WTC11 (cell line): ENCODE data around the gene RTN4RL1. TPM values are rescaled to one million over a fixed set of nuclear protein-coding genes. Genes with fewer than 3 reads are reported as not detected.

ENCODE experiments used
- ATAC-seq: fragments of 200-7000 bp; cut with Tn5 transposase; 2 replicates; pipeline ENCODE4 v1.10.0; 2021; ENCODE audit warnings: mild to moderate bottlenecking, moderate library complexity
- CTCF ChIA-PET: fragments of 300-600 bp; sonication (Branson Sonifier 250); formaldehyde crosslinking; loops from one replicate; lab custom pipeline; 2021; ENCODE audit warnings: antibody characterized with exemption; lab: Charles Lee
- POLR2A ChIA-PET: fragments of 350-600 bp; sonication (Branson Sonifier 250); formaldehyde crosslinking; loops from one replicate; lab custom pipeline; 2021; ENCODE audit warnings: antibody characterized with exemption; lab: Charles Lee
- DNase-seq: peaks from one replicate; pipeline ENCODE4 v3.0.0; 2021; ENCODE audit warnings: low spot score
- H3K27ac Mint-ChIP-seq: 2 replicates; pipeline ENCODE4 v1.8.0; 2021; ENCODE audit warnings: mixed read lengths
- H3K27me3 Mint-ChIP-seq: 2 replicates; pipeline ENCODE4 v1.8.0; 2021; ENCODE audit warnings: low read depth, mild to moderate bottlenecking, moderate library complexity, mixed read lengths
- H3K36me3 Mint-ChIP-seq: 2 replicates; pipeline ENCODE4 v1.8.0; 2021; ENCODE audit warnings: mixed read lengths
- H3K4me1 Mint-ChIP-seq: 2 replicates; pipeline ENCODE4 v1.8.0; 2022; ENCODE audit warnings: mixed read lengths
- H3K4me3 Mint-ChIP-seq: 2 replicates; pipeline ENCODE4 v1.8.0; 2021; ENCODE audit warnings: mild to moderate bottlenecking, moderate library complexity, mixed read lengths
- H3K9me3 Mint-ChIP-seq: 2 replicates; pipeline ENCODE4 v1.8.0; 2021; ENCODE audit warnings: mixed read lengths
- IRF2 ChIP-seq: sonication (generic); formaldehyde crosslinking; IDR thresholded peaks from 2 replicates; pipeline ENCODE4 v1.8.0; 2022; ENCODE audit warnings: low read depth, missing genetic modification reagents, borderline replicate concordance
- MXD4 ChIP-seq: fragments of 250-450 bp; sonication (Bioruptor Pico); IDR thresholded peaks from 2 replicates; pipeline ENCODE4 v1.8.0; 2021; ENCODE audit warnings: mild to moderate bottlenecking, moderate library complexity, borderline replicate concordance
- TEAD4 ChIP-seq: sonication (generic); formaldehyde crosslinking; IDR thresholded peaks from 2 replicates; pipeline ENCODE4 v1.8.0; 2022; ENCODE audit warnings: mild to moderate bottlenecking, missing genetic modification reagents
- ZNF232 ChIP-seq: sonication (generic); formaldehyde crosslinking; IDR thresholded peaks from 2 replicates; pipeline ENCODE4 v1.8.0; 2022; ENCODE audit warnings: mild to moderate bottlenecking, missing genetic modification reagents
- total RNA-seq: library from RNA; stranded (reverse); gene quantifications from 3 replicates; pipeline ENCODE4 v1.2.3, GENCODE V29; 2021
- TF ChIP-seq, protein P1 (sequence below): fragments of 250-450 bp; sonication (Bioruptor Pico); IDR thresholded peaks from 2 replicates; pipeline ENCODE4 v1.8.0; 2021; ENCODE audit warnings: mild to moderate bottlenecking
- TF ChIP-seq, protein P2 (sequence below): fragments of 250-450 bp; sonication (Bioruptor Pico); IDR thresholded peaks from 2 replicates; pipeline ENCODE4 v1.9.0; 2021; ENCODE audit warnings: mild to moderate bottlenecking
- TF ChIP-seq, protein P3 (sequence below): sonication (generic); formaldehyde crosslinking; IDR thresholded peaks from 2 replicates; pipeline ENCODE4 v1.8.1; 2022; ENCODE audit warnings: low read depth, mild to moderate bottlenecking, moderate library complexity, missing genetic modification reagents, borderline replicate concordance
- TF ChIP-seq, protein P4 (sequence below): fragments of 250-450 bp; sonication (Bioruptor Pico); IDR thresholded peaks from 2 replicates; pipeline ENCODE4 v1.9.0; 2021; ENCODE audit warnings: mild to moderate bottlenecking
- TF ChIP-seq, protein P5 (sequence below): sonication (generic); formaldehyde crosslinking; IDR thresholded peaks from 2 replicates; pipeline ENCODE4 v1.8.1; 2022; ENCODE audit warnings: mild to moderate bottlenecking, moderate library complexity, missing genetic modification reagents
- TF ChIP-seq, protein P6 (sequence below): sonication (generic); formaldehyde crosslinking; IDR thresholded peaks from 2 replicates; pipeline ENCODE4 v1.8.0; 2022; ENCODE audit warnings: missing genetic modification reagents
- TF ChIP-seq, protein P7 (sequence below): sonication (generic); formaldehyde crosslinking; IDR thresholded peaks from 2 replicates; pipeline ENCODE4 v1.8.1; 2023; ENCODE audit warnings: mild to moderate bottlenecking, missing genetic modification reagents
- TF ChIP-seq, protein P8 (sequence below): sonication (generic); formaldehyde crosslinking; IDR thresholded peaks from 2 replicates; pipeline ENCODE4 v1.8.1; 2023; ENCODE audit warnings: mild to moderate bottlenecking, missing genetic modification reagents, borderline replicate concordance
- TF ChIP-seq, protein P9 (sequence below): fragments of 250-450 bp; sonication (Bioruptor Pico); IDR thresholded peaks from 2 replicates; pipeline ENCODE4 v2.1.2; 2022; ENCODE audit warnings: mild to moderate bottlenecking, moderate library complexity
- TF ChIP-seq, protein P10 (sequence below): sonication (generic); formaldehyde crosslinking; IDR thresholded peaks from 2 replicates; pipeline ENCODE4 v1.8.0; 2023; ENCODE audit warnings: mild to moderate bottlenecking, missing genetic modification reagents

Gene RTN4RL1
- total RNA-seq, 1 experiment from 2014 or later, result 0.72 TPM

DNA sequence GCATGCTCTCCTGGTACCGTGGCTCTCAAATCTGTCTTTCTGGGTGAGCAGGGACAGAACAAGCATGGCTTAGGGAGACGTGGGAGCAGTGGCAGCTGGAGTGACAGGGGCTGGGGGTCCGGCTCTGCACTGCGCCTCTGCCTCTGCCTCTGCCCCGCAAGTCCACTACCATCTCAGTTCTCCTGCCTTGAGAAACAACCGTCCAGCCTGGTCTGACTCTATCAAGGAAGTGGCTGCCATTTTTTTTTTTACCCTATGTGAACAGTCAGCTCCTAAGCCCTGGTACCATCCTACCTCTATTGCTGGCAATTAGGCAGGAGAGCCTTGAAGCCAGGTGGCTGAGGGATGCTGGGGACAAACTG, 45.9 kb upstream of the RTN4RL1 start:
- ChIA-PET POLR2A (no interaction called here), CTCF (interaction anchor here (0.7 to 11.0 kb wide), 8 partner anchors 10 to 174 kb away, joined by 3 to 96 read pairs (median 4); partner anchors contain the start of gene HIC1)
- H3K27ac Mint-ChIP-seq, result peak overlapping the region; percentile 34
- ATAC-seq (no peak), DNase-seq (no peak)
- H3K9me3 Mint-ChIP-seq, result no peaks in the 10 kb centered on the region
- no peaks in the 10 kb centered on the region; the same call in 1 of the 2 replicates for H3K36me3 Mint-ChIP-seq
- H3K27me3 Mint-ChIP-seq, result no peaks in the 10 kb centered on the region
- no peak overlapping the region for H3K4me3 Mint-ChIP-seq
- peaks cover 17% of the 10 kb centered on the region for H3K4me1 Mint-ChIP-seq
- no peak for TF ChIP-seq TEAD4 (CRISPR knock-in tag)
- TF ChIP-seq, protein P1, sequence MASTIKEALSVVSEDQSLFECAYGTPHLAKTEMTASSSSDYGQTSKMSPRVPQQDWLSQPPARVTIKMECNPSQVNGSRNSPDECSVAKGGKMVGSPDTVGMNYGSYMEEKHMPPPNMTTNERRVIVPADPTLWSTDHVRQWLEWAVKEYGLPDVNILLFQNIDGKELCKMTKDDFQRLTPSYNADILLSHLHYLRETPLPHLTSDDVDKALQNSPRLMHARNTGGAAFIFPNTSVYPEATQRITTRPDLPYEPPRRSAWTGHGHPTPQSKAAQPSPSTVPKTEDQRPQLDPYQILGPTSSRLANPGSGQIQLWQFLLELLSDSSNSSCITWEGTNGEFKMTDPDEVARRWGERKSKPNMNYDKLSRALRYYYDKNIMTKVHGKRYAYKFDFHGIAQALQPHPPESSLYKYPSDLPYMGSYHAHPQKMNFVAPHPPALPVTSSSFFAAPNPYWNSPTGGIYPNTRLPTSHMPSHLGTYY (CRISPR knock-in tag), result no peak
- TF ChIP-seq, protein P2, sequence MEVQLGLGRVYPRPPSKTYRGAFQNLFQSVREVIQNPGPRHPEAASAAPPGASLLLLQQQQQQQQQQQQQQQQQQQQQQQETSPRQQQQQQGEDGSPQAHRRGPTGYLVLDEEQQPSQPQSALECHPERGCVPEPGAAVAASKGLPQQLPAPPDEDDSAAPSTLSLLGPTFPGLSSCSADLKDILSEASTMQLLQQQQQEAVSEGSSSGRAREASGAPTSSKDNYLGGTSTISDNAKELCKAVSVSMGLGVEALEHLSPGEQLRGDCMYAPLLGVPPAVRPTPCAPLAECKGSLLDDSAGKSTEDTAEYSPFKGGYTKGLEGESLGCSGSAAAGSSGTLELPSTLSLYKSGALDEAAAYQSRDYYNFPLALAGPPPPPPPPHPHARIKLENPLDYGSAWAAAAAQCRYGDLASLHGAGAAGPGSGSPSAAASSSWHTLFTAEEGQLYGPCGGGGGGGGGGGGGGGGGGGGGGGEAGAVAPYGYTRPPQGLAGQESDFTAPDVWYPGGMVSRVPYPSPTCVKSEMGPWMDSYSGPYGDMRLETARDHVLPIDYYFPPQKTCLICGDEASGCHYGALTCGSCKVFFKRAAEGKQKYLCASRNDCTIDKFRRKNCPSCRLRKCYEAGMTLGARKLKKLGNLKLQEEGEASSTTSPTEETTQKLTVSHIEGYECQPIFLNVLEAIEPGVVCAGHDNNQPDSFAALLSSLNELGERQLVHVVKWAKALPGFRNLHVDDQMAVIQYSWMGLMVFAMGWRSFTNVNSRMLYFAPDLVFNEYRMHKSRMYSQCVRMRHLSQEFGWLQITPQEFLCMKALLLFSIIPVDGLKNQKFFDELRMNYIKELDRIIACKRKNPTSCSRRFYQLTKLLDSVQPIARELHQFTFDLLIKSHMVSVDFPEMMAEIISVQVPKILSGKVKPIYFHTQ (CRISPR knock-in tag), result no peak
- TF ChIP-seq, protein P3, sequence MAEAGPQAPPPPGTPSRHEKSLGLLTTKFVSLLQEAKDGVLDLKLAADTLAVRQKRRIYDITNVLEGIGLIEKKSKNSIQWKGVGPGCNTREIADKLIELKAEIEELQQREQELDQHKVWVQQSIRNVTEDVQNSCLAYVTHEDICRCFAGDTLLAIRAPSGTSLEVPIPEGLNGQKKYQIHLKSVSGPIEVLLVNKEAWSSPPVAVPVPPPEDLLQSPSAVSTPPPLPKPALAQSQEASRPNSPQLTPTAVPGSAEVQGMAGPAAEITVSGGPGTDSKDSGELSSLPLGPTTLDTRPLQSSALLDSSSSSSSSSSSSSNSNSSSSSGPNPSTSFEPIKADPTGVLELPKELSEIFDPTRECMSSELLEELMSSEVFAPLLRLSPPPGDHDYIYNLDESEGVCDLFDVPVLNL, result no peak
- TF ChIP-seq IRF2 (CRISPR knock-in tag), result no peak
- TF ChIP-seq, protein P4, sequence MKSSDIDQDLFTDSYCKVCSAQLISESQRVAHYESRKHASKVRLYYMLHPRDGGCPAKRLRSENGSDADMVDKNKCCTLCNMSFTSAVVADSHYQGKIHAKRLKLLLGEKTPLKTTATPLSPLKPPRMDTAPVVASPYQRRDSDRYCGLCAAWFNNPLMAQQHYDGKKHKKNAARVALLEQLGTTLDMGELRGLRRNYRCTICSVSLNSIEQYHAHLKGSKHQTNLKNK (CRISPR knock-in tag), result no peak
- TF ChIP-seq MXD4, result no peak
- TF ChIP-seq, protein P5, sequence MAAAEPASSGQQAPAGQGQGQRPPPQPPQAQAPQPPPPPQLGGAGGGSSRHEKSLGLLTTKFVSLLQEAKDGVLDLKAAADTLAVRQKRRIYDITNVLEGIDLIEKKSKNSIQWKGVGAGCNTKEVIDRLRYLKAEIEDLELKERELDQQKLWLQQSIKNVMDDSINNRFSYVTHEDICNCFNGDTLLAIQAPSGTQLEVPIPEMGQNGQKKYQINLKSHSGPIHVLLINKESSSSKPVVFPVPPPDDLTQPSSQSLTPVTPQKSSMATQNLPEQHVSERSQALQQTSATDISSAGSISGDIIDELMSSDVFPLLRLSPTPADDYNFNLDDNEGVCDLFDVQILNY (CRISPR knock-in tag), result no peak
- TF ChIP-seq, protein P6, sequence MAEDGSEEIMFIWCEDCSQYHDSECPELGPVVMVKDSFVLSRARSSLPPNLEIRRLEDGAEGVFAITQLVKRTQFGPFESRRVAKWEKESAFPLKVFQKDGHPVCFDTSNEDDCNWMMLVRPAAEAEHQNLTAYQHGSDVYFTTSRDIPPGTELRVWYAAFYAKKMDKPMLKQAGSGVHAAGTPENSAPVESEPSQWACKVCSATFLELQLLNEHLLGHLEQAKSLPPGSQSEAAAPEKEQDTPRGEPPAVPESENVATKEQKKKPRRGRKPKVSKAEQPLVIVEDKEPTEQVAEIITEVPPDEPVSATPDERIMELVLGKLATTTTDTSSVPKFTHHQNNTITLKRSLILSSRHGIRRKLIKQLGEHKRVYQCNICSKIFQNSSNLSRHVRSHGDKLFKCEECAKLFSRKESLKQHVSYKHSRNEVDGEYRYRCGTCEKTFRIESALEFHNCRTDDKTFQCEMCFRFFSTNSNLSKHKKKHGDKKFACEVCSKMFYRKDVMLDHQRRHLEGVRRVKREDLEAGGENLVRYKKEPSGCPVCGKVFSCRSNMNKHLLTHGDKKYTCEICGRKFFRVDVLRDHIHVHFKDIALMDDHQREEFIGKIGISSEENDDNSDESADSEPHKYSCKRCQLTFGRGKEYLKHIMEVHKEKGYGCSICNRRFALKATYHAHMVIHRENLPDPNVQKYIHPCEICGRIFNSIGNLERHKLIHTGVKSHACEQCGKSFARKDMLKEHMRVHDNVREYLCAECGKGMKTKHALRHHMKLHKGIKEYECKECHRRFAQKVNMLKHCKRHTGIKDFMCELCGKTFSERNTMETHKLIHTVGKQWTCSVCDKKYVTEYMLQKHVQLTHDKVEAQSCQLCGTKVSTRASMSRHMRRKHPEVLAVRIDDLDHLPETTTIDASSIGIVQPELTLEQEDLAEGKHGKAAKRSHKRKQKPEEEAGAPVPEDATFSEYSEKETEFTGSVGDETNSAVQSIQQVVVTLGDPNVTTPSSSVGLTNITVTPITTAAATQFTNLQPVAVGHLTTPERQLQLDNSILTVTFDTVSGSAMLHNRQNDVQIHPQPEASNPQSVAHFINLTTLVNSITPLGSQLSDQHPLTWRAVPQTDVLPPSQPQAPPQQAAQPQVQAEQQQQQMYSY (CRISPR knock-in tag), result no peak
- TF ChIP-seq, protein P7, sequence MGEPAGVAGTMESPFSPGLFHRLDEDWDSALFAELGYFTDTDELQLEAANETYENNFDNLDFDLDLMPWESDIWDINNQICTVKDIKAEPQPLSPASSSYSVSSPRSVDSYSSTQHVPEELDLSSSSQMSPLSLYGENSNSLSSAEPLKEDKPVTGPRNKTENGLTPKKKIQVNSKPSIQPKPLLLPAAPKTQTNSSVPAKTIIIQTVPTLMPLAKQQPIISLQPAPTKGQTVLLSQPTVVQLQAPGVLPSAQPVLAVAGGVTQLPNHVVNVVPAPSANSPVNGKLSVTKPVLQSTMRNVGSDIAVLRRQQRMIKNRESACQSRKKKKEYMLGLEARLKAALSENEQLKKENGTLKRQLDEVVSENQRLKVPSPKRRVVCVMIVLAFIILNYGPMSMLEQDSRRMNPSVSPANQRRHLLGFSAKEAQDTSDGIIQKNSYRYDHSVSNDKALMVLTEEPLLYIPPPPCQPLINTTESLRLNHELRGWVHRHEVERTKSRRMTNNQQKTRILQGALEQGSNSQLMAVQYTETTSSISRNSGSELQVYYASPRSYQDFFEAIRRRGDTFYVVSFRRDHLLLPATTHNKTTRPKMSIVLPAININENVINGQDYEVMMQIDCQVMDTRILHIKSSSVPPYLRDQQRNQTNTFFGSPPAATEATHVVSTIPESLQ (CRISPR knock-in tag), result no peak
- TF ChIP-seq, protein P8, sequence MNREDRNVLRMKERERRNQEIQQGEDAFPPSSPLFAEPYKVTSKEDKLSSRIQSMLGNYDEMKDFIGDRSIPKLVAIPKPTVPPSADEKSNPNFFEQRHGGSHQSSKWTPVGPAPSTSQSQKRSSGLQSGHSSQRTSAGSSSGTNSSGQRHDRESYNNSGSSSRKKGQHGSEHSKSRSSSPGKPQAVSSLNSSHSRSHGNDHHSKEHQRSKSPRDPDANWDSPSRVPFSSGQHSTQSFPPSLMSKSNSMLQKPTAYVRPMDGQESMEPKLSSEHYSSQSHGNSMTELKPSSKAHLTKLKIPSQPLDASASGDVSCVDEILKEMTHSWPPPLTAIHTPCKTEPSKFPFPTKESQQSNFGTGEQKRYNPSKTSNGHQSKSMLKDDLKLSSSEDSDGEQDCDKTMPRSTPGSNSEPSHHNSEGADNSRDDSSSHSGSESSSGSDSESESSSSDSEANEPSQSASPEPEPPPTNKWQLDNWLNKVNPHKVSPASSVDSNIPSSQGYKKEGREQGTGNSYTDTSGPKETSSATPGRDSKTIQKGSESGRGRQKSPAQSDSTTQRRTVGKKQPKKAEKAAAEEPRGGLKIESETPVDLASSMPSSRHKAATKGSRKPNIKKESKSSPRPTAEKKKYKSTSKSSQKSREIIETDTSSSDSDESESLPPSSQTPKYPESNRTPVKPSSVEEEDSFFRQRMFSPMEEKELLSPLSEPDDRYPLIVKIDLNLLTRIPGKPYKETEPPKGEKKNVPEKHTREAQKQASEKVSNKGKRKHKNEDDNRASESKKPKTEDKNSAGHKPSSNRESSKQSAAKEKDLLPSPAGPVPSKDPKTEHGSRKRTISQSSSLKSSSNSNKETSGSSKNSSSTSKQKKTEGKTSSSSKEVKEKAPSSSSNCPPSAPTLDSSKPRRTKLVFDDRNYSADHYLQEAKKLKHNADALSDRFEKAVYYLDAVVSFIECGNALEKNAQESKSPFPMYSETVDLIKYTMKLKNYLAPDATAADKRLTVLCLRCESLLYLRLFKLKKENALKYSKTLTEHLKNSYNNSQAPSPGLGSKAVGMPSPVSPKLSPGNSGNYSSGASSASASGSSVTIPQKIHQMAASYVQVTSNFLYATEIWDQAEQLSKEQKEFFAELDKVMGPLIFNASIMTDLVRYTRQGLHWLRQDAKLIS, result no peak
- TF ChIP-seq, protein P9, sequence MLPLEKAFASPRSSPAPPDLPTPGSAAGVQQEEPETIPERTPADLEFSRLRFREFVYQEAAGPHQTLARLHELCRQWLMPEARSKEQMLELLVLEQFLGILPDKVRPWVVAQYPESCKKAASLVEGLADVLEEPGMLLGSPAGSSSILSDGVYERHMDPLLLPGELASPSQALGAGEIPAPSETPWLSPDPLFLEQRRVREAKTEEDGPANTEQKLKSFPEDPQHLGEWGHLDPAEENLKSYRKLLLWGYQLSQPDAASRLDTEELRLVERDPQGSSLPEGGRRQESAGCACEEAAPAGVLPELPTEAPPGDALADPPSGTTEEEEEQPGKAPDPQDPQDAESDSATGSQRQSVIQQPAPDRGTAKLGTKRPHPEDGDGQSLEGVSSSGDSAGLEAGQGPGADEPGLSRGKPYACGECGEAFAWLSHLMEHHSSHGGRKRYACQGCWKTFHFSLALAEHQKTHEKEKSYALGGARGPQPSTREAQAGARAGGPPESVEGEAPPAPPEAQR (CRISPR knock-in tag), result no peak
- no peak for TF ChIP-seq ZNF232 (CRISPR knock-in tag)
- TF ChIP-seq, protein P10, sequence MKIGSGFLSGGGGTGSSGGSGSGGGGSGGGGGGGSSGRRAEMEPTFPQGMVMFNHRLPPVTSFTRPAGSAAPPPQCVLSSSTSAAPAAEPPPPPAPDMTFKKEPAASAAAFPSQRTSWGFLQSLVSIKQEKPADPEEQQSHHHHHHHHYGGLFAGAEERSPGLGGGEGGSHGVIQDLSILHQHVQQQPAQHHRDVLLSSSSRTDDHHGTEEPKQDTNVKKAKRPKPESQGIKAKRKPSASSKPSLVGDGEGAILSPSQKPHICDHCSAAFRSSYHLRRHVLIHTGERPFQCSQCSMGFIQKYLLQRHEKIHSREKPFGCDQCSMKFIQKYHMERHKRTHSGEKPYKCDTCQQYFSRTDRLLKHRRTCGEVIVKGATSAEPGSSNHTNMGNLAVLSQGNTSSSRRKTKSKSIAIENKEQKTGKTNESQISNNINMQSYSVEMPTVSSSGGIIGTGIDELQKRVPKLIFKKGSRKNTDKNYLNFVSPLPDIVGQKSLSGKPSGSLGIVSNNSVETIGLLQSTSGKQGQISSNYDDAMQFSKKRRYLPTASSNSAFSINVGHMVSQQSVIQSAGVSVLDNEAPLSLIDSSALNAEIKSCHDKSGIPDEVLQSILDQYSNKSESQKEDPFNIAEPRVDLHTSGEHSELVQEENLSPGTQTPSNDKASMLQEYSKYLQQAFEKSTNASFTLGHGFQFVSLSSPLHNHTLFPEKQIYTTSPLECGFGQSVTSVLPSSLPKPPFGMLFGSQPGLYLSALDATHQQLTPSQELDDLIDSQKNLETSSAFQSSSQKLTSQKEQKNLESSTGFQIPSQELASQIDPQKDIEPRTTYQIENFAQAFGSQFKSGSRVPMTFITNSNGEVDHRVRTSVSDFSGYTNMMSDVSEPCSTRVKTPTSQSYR, result no peak
